SK-N-SH (cell line): ENCODE data around the gene PCSK9.

Experiments
- ELF1 ChIP-seq: IDR thresholded peaks from 2 replicates; pipeline ENCODE4 v1.4.0; 2012
- EP300 ChIP-seq, 2 experiments: IDR thresholded peaks; 2 replicates each; pipeline versions ENCODE4 v1.4.0 to v1.6.1; 2012; ENCODE audit warnings: borderline replicate concordance in 1 of 2, low read depth in 1 of 2, low read length in 1 of 2
- MEF2A ChIP-seq: IDR thresholded peaks from 2 replicates; pipeline ENCODE4 v1.4.0; 2012; ENCODE audit warnings: low read depth, borderline replicate concordance
- RAD21 ChIP-seq: IDR thresholded peaks from 2 replicates; pipeline ENCODE4 v1.6.1; 2012; ENCODE audit warnings: mild to moderate bottlenecking, low read length
- TAF1 ChIP-seq: IDR thresholded peaks from 2 replicates; pipeline ENCODE4 v1.6.1; 2012; ENCODE audit warnings: low read depth, mild to moderate bottlenecking, low read length, moderate library complexity, borderline replicate concordance
- YY1 ChIP-seq: IDR thresholded peaks from 2 replicates; pipeline ENCODE4 v1.4.0; 2012; ENCODE audit warnings: low read depth, mild to moderate bottlenecking
- TF ChIP-seq, protein P1 (sequence below): IDR thresholded peaks from 2 replicates; pipeline ENCODE4 v1.6.1; 2012; ENCODE audit warnings: mild to moderate bottlenecking, low read depth, low read length, moderate library complexity
- TF ChIP-seq, protein P2 (sequence below): fragments of 200-600 bp; sonication (generic); IDR thresholded peaks from 2 replicates; pipeline ENCODE4 v1.6.1; 2017; ENCODE audit warnings: antibody characterized with exemption, mild to moderate bottlenecking, moderate library complexity
- TF ChIP-seq, protein P3 (sequence below): IDR thresholded peaks from 2 replicates; pipeline ENCODE4 v1.4.0; 2012; ENCODE audit warnings: low read depth, borderline replicate concordance
- TF ChIP-seq, protein P4 (sequence below): IDR thresholded peaks from 2 replicates; pipeline ENCODE4 v1.4.0; 2012; ENCODE audit warnings: low read depth

DNA sequence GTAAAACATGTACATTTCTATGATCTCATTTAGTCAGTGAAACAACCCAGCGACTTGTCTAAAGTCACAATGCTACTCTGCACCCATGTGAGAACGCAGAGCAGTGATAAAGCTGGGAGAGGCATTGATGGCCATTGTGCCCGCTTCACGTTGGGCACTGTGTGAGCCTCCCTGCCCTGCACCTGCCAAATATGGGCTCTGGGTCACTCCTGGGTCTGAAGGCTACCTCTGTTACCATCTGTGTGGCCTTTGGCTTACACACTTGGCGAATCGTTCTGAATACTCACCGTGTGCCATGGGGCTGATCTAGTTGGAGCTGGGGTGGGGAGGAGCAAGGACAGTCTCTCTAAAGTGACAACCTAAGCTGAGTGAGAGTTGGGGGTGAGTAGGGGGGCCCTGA is 29.9 kb downstream of the PCSK9 start:
- TF ChIP-seq, protein P1, sequence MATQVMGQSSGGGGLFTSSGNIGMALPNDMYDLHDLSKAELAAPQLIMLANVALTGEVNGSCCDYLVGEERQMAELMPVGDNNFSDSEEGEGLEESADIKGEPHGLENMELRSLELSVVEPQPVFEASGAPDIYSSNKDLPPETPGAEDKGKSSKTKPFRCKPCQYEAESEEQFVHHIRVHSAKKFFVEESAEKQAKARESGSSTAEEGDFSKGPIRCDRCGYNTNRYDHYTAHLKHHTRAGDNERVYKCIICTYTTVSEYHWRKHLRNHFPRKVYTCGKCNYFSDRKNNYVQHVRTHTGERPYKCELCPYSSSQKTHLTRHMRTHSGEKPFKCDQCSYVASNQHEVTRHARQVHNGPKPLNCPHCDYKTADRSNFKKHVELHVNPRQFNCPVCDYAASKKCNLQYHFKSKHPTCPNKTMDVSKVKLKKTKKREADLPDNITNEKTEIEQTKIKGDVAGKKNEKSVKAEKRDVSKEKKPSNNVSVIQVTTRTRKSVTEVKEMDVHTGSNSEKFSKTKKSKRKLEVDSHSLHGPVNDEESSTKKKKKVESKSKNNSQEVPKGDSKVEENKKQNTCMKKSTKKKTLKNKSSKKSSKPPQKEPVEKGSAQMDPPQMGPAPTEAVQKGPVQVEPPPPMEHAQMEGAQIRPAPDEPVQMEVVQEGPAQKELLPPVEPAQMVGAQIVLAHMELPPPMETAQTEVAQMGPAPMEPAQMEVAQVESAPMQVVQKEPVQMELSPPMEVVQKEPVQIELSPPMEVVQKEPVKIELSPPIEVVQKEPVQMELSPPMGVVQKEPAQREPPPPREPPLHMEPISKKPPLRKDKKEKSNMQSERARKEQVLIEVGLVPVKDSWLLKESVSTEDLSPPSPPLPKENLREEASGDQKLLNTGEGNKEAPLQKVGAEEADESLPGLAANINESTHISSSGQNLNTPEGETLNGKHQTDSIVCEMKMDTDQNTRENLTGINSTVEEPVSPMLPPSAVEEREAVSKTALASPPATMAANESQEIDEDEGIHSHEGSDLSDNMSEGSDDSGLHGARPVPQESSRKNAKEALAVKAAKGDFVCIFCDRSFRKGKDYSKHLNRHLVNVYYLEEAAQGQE, result no peak
- TF ChIP-seq, protein P2, sequence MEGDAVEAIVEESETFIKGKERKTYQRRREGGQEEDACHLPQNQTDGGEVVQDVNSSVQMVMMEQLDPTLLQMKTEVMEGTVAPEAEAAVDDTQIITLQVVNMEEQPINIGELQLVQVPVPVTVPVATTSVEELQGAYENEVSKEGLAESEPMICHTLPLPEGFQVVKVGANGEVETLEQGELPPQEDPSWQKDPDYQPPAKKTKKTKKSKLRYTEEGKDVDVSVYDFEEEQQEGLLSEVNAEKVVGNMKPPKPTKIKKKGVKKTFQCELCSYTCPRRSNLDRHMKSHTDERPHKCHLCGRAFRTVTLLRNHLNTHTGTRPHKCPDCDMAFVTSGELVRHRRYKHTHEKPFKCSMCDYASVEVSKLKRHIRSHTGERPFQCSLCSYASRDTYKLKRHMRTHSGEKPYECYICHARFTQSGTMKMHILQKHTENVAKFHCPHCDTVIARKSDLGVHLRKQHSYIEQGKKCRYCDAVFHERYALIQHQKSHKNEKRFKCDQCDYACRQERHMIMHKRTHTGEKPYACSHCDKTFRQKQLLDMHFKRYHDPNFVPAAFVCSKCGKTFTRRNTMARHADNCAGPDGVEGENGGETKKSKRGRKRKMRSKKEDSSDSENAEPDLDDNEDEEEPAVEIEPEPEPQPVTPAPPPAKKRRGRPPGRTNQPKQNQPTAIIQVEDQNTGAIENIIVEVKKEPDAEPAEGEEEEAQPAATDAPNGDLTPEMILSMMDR, result no peak
- TF ChIP-seq TAF1 (no peak), RAD21 (no peak), ELF1 (no peak), MEF2A (no peak), EP300 (IDR thresholded peaks at IDR 0.05; ENCODE audit: borderline replicate concordance in 1 of 2, low read depth in 1 of 2, low read length in 1 of 2) (no peak), YY1 (no peak)
- TF ChIP-seq, protein P3, sequence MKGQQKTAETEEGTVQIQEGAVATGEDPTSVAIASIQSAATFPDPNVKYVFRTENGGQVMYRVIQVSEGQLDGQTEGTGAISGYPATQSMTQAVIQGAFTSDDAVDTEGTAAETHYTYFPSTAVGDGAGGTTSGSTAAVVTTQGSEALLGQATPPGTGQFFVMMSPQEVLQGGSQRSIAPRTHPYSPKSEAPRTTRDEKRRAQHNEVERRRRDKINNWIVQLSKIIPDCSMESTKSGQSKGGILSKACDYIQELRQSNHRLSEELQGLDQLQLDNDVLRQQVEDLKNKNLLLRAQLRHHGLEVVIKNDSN, result no peak
- TF ChIP-seq, protein P4, sequence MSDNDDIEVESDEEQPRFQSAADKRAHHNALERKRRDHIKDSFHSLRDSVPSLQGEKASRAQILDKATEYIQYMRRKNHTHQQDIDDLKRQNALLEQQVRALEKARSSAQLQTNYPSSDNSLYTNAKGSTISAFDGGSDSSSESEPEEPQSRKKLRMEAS, result no peak
